ENCODE measurements around the gene PTPN23.

The PTPN23 gene

DNA sequence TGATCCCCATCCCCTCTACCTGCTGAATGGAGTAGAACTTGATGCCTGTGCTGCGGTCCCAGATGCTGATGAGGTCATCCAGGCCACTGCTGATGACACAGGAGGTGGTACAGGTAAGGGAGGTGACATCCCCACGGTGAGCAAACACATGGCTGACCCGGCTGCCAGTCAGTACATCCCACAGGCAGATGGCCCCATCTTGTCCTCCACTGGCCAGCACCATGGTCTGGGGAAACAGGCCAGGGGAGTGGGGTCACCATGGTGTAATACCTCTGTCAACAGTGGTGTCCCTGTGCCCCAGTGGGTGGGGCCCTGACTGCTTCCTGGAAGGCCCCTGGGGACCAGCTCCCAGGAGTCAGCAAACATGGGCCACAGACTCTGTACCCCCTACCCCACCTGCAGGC is 33.3 kb downstream of the PTPN23 start:
- Histone ChIP-seq H3K9me3 (no peaks in the 10 kb centered on the region), H3K4me3 (ENCODE audit: low read depth, low read length) (no peak overlapping the region), H3K36me3 (peaks cover 30% of the 10 kb centered on the region), H3K4me1 (no peaks in the 10 kb centered on the region), H3K27me3 (no peaks in the 10 kb centered on the region)
- DNase-seq: no peak
- TF ChIP-seq, protein P1, sequence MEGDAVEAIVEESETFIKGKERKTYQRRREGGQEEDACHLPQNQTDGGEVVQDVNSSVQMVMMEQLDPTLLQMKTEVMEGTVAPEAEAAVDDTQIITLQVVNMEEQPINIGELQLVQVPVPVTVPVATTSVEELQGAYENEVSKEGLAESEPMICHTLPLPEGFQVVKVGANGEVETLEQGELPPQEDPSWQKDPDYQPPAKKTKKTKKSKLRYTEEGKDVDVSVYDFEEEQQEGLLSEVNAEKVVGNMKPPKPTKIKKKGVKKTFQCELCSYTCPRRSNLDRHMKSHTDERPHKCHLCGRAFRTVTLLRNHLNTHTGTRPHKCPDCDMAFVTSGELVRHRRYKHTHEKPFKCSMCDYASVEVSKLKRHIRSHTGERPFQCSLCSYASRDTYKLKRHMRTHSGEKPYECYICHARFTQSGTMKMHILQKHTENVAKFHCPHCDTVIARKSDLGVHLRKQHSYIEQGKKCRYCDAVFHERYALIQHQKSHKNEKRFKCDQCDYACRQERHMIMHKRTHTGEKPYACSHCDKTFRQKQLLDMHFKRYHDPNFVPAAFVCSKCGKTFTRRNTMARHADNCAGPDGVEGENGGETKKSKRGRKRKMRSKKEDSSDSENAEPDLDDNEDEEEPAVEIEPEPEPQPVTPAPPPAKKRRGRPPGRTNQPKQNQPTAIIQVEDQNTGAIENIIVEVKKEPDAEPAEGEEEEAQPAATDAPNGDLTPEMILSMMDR (IDR thresholded peaks at IDR 0.05; ENCODE audit: low read depth, low read length): no peak

DNA sequence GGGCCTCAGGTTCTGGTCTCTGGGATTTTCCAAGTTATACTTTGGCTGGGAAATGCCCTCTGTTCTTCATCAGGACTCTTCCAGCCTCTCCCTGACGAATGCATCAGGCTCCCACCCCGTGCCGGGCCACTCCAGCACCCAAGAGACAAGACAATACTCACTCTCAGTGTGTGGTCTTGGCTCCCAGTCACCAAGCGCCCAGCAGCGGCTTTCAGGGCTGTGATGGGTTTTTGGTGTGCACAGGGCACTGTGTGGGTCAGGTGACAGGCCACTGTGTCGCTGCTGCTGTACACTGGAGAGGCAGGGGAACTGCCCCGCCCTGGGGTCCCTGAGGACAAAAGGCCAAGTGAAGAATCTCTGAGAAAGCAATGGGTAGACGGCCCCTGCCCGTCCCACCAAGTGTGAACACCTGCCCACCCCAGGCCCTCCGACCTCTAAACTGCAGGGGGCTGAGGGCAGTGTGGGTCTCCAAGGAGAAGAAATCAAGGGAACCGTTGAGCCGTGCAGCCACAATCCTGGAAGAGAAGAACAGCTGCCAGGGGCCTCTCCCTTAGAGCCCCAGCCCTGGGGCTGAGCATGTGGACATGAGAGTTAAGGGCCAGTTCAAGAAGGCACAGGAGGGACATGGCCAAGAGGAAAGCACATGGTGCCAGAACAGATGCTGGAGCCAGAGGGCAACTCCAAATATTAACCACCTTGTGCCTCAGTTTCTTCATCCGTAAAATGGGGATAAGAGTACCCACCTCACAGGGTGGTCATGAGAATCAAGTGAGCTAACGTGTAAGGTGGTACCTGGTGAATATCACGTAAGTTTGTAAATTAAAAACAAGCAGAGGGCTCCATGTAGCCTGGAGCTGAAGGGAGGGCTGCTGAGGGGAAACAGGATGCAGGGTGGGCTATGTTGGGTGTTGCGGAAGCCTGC is 34.1 kb downstream of the PTPN23 start:
- Histone ChIP-seq H3K27me3 (no peaks in the 10 kb centered on the region), H3K9me3 (no peaks in the 10 kb centered on the region), H3K4me1 (no peaks in the 10 kb centered on the region), H3K4me3 (ENCODE audit: low read depth, low read length) (no peak overlapping the region), H3K36me3 (peaks cover 30% of the 10 kb centered on the region)
- TF ChIP-seq, protein P1 (IDR thresholded peaks at IDR 0.05; ENCODE audit: low read depth, low read length): no peak
- no peak for DNase-seq

DNA sequence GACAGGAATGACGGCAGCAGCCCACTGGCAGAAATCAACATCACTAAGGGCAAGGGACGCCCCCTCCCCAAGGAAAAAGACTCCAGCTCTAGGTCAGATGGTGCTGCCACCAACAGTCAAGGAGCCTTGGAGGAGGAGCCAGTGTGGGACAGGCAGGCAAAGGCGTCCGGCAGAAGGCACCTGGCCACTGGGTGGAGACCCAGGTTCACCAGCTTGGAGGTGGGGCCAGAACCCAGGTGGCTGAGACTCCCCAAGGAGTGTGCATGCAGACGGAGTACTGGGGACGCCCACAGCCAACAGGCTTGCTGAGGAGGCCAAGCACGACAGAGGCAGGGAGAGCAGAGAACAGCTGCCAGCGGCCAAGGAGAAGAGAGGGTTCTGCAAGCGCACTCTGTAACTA is 35.2 kb downstream of the PTPN23 start:
- Histone ChIP-seq H3K4me3 (ENCODE audit: low read depth, low read length) (no peak overlapping the region), H3K27me3 (no peaks in the 10 kb centered on the region), H3K36me3 (peaks cover 35% of the 10 kb centered on the region), H3K9me3 (no peaks in the 10 kb centered on the region), H3K4me1 (no peaks in the 10 kb centered on the region)
- TF ChIP-seq, protein P1 (IDR thresholded peaks at IDR 0.05; ENCODE audit: low read depth, low read length): no peak
- DNase-seq: no peak

DNA sequence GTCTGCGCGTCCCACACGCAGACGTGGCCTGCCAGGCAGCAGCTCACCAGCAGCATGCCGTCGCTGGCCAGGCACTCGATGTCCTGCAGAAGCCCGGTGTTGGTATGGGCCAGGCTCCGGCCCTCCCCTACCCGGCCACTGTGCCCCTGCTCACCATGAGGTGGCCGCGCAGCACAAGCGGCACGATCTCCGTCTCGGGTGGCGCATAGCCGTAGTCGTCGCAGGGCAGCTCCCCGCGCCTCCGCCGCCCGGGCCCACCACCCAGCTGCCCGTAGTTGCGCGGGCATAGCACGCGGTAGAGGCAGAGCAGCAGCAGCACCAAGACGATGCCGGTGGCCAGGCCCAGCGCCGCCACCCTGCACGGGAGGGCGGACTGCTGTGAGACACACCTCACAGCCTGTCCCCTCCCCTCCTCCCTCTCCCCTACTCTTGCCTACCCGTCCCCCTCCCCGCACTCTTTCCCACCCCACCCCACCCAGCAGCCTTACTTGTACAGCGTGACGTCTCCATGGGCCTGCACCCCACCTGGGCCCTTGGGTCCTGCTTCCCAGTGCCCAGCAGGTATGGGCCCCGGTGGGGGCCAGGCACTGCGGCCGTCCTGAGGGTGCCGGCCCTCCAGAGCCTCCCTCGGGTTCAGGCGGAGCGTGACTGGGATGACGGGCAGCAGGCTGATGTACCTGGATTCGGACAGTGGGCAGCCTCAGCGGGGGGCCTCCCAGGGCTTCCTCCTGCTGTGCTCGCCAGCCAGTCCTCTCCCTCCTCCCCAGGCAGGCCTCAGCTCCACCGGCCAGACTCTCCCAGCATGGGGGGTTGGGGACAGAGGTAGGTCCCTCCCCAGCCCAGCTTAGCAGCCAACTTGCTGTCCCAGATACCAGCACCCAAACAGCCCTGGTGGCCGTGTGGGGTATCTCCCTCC is 37.6 kb downstream of the PTPN23 start:
- Histone ChIP-seq H3K4me3 (ENCODE audit: low read depth, low read length) (no peak overlapping the region), H3K9me3 (no peaks in the 10 kb centered on the region), H3K36me3 (peaks cover 27% of the 10 kb centered on the region), H3K4me1 (no peaks in the 10 kb centered on the region), H3K27me3 (no peaks in the 10 kb centered on the region)
- TF ChIP-seq, protein P1 (IDR thresholded peaks at IDR 0.05; ENCODE audit: low read depth, low read length): no peak
- no peak for DNase-seq

DNA sequence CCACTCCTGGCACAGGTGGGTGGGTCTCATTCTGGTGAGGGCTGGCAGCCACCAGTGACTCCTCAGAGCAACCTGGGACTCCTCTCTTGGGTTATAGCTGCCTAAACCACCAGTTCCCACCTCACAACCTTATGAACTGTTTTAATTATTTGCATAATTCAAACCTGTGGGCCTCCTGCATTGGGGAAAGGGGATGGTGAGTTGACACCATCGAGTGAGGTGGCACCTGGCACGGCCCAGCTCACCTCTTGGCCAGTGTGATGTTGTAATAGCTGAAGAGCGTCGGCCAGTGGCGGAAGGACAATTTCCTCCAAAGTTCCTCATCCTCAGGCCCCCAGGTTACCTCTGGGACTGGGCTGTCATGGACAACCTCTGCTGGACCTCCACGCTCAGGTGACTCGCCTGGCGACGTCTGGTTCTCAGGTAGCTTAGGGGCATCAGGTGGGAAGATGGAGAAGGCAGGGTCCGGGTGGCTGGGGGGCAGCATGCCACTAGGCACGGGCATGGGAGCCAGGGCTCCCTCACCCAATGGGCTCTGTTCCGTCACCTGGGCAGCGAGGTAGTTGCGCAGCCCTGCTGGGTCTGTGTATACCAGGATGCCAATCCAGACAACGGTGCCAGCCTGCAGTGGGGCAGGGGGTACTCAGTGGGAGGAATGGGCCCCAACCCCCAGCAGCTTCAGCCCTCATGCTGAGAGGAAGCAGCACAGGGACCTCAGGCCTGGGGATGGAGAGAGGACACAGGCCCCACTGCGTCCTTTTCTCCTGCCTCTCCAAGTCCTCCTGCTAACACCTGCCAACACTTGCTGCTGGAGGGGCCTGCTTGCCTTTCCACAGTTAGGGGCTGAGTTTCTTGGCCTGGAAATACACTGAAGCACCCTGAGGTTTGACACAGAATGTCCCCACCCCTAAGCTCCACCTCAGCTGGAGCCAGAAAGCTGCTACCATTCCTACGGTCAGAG is 38.5 kb downstream of the PTPN23 start:
- Histone ChIP-seq H3K4me3 (ENCODE audit: low read depth, low read length) (no peak overlapping the region), H3K4me1 (no peaks in the 10 kb centered on the region), H3K36me3 (peaks cover 18% of the 10 kb centered on the region), H3K9me3 (no peaks in the 10 kb centered on the region), H3K27me3 (no peaks in the 10 kb centered on the region)
- TF ChIP-seq, protein P1 (IDR thresholded peaks at IDR 0.05; ENCODE audit: low read depth, low read length): no peak
- no peak for DNase-seq

Measured in BE2C (cell line).